CD14-positive monocyte (primary cell): ENCODE results near the gene SOAT2. TPM values are rescaled to one million over a fixed set of nuclear protein-coding genes. Genes with fewer than 3 reads are reported as not detected.

Experiments
- DNase-seq, 3 donors: peaks; one replicate each; pipeline ENCODE4 v3.0.0-alpha.2; 2011 to 2022
- H2AFZ ChIP-seq: 2 replicates; pipeline ENCODE4 v1.6.0; 2012; ENCODE audit warnings: mild to moderate bottlenecking, low read depth, low read length, inconsistent platforms; ENCODE audit not compliant: insufficient read depth, poor library complexity, severe bottlenecking
- H3K27ac ChIP-seq, 2 donors: 1 replicate in 1 of 2; 2 replicates in 1 of 2; pipeline ENCODE4 v1.5.1; 2012 to 2013; ENCODE audit warnings: low read length in 2 of 2, control low read depth in 1 of 2, inconsistent platforms in 1 of 2, low read depth in 1 of 2, mild to moderate bottlenecking in 1 of 2
- H3K27me3 ChIP-seq, 2 donors: one replicate each; pipeline versions ENCODE4 v1.6.0 to v1.6.1; 2011 to 2013; ENCODE audit warnings: low read length in 2 of 2; ENCODE audit not compliant: control insufficient read depth in 2 of 2, insufficient read depth in 2 of 2
- H3K36me3 ChIP-seq, 2 donors: replicated peaks in 1 of 2; 1 replicate in 1 of 2; 2 replicates in 1 of 2; pipeline versions ENCODE4 v1.5.1 to v1.6.1; 2012 to 2013; ENCODE audit warnings: low read length in 2 of 2, control low read depth in 1 of 2, inconsistent platforms in 1 of 2, mild to moderate bottlenecking in 1 of 2; ENCODE audit not compliant: insufficient read depth in 2 of 2, control insufficient read depth in 1 of 2
- H3K4me1 ChIP-seq, 2 donors: 1 replicate in 1 of 2; 2 replicates in 1 of 2; pipeline versions ENCODE4 v1.5.1 to v1.6.1; 2012 to 2013; ENCODE audit warnings: low read length in 2 of 2, control low read depth in 1 of 2, inconsistent platforms in 1 of 2, mild to moderate bottlenecking in 1 of 2, moderate library complexity in 1 of 2; ENCODE audit not compliant: insufficient read depth in 2 of 2, control insufficient read depth in 1 of 2
- H3K4me2 ChIP-seq: replicated peaks from 2 replicates; pipeline ENCODE3; 2012; ENCODE audit warnings: low read length, moderate library complexity, mild to moderate bottlenecking; ENCODE audit not compliant: poor library complexity, severe bottlenecking; ENCODE audit errors: extremely low read depth
- H3K4me3 ChIP-seq, 3 experiments: fragments of 200-600 bp in 1 of 3; sonication (generic) in 1 of 3; replicated peaks in 1 of 3; 1 replicate in 2 of 3; 2 replicates in 1 of 3; pipeline ENCODE4 v1.5.1; 2011 to 2013; ENCODE audit warnings: low read length in 3 of 3, mild to moderate bottlenecking in 3 of 3, control low read depth in 2 of 3, low read depth in 2 of 3, inconsistent platforms in 1 of 3, moderate library complexity in 1 of 3
- H3K79me2 ChIP-seq: 2 replicates; pipeline ENCODE4 v1.6.0; 2012; ENCODE audit warnings: mild to moderate bottlenecking, control low read depth, inconsistent platforms, low read length, moderate library complexity; ENCODE audit not compliant: insufficient read depth
- H3K9ac ChIP-seq: 2 replicates; pipeline ENCODE4 v1.6.0; 2017; ENCODE audit warnings: low read length, mild to moderate bottlenecking; ENCODE audit not compliant: insufficient read depth, poor library complexity, severe bottlenecking
- H3K9me3 ChIP-seq, 2 donors: replicated peaks in 1 of 2; 1 replicate in 1 of 2; 2 replicates in 1 of 2; pipeline versions ENCODE4 v1.5.1 to v1.6.1; 2012 to 2013; ENCODE audit warnings: low read length in 2 of 2, control low read depth in 1 of 2; ENCODE audit not compliant: control insufficient read depth in 1 of 2, insufficient read depth in 1 of 2
- H4K20me1 ChIP-seq: 2 replicates; pipeline ENCODE4 v1.6.0; 2012; ENCODE audit warnings: mild to moderate bottlenecking, low read length, control low read depth, moderate library complexity; ENCODE audit not compliant: insufficient read depth
- H3K27ac Mint-ChIP-seq, 7 donors: one replicate each; pipeline ENCODE4 v1.8.0; 2020; ENCODE audit warnings: mild to moderate bottlenecking in 7 of 7, mixed read lengths in 7 of 7, moderate library complexity in 6 of 7, inconsistent platforms in 2 of 7
- H3K27me3 Mint-ChIP-seq, 3 donors: one replicate each; pipeline ENCODE4 v1.8.0; 2021 to 2022; ENCODE audit warnings: low read depth in 3 of 3, mild to moderate bottlenecking in 3 of 3, mixed read lengths in 3 of 3, moderate library complexity in 3 of 3, inconsistent platforms in 1 of 3
- H3K36me3 Mint-ChIP-seq, 2 donors: one replicate each; pipeline ENCODE4 v1.8.0; 2020; ENCODE audit warnings: mixed read lengths in 2 of 2, inconsistent platforms in 1 of 2, mild to moderate bottlenecking in 1 of 2
- H3K4me1 Mint-ChIP-seq: one replicate; pipeline ENCODE4 v1.8.0; 2020; ENCODE audit warnings: mild to moderate bottlenecking, mixed read lengths
- H3K4me3 Mint-ChIP-seq, 2 donors: one replicate each; pipeline ENCODE4 v1.8.0; 2020; ENCODE audit warnings: mild to moderate bottlenecking in 2 of 2, mixed read lengths in 2 of 2, moderate library complexity in 1 of 2
- H3K9me3 Mint-ChIP-seq, 7 donors: one replicate each; pipeline ENCODE4 v1.8.0; 2020 to 2022; ENCODE audit warnings: mixed read lengths in 7 of 7, mild to moderate bottlenecking in 6 of 7, moderate library complexity in 6 of 7, inconsistent platforms in 2 of 7
- WGBS: methylation state at CpG from one replicate; pipeline ENCODE4 v1.1.5; 2013; ENCODE audit warnings: missing lambda C conversion rate; ENCODE audit not compliant: insufficient coverage; 5-methylcytosine and 5-hydroxymethylcytosine counted together
- intact Hi-C, 2 donors: fragments of 100-400 bp; cut with micrococcal nuclease; formaldehyde crosslinking; loops; one replicate each; pipeline versions ENCODE4 v1.15.0 to v1.15.1; 2023
- polyA plus RNA-seq, 3 donors: library from polyadenylated mRNA; depleted of rRNA in 1 of 3; unstranded in 2 of 3; stranded (reverse) in 1 of 3; fragments of 300-500 nt in 2 of 3; fragments of >200 nt in 1 of 3; fragmentation: Illumina TruSeq in 2 of 3; gene quantifications; 1 replicate in 2 of 3; 2 replicates in 1 of 3; pipeline ENCODE4 v1.2.3, GENCODE V29; 2012 to 2021
- TF ChIP-seq, protein P1 (sequence below): fragments of 200-600 bp; IDR thresholded peaks from one replicate; pipeline ENCODE4 v1.8.0; 2022; ENCODE audit warnings: antibody characterized with exemption, mild to moderate bottlenecking

The SOAT2 gene
- polyA plus RNA-seq, 3 donors = not detected

DNA sequence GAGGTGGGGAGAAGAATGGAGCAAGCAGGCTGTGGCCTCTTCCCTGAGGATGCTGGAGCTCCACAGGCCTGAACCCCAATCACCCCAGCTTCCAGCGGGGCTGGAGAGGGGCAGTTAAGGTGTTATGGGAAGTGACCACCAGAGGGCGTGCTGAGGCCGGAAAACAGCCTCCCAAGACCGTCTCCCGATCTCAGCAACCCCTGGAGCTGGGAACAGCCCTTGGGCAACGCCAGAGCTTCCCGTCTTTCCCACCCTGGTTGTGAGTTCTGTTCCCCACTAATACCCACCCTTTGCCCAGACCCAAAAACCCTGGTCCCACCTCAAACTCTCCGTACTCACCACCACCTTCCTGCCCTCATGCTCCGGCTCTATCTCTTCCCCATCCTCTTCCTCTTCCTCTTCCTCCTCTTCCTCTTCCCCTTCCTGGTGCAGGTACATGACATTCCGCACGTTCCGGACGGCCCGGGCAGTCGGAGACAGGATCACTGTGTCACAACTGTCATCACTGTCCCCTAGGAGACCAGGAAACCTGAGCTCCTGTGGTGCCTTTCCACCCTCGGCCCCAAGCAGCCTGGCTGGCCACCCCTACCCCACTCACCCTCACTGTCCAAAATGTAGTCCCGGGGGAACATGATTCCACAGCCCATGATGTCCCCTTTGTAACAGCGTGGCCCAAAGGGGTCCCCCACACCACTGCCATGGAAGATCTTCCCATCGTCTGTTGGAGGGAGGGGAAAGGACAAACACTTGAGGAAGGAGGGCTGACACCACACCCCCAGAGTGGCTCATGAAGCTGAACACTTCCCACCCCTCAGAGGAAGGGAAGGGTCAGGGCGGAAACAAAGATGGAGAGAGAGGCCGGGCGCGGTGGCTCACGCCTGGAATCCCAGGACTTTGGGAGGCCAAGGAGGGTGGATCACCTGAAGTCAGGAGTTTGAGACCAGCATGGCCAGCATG, 37.0 kb upstream of the SOAT2 start:
- Histone ChIP-seq H2AFZ (no peak overlapping the region), H3K27me3 (no peaks in the 10 kb centered on the region)
- 28% methylated on average over 11 of the region's 24 CpGs for WGBS

More for the DNA sequence above, 37.0 kb upstream of the SOAT2 start:
- Mint-ChIP-seq H3K36me3 (peaks cover 78 to 82% of the 10 kb centered on the region in 2 donors), H3K9me3 (peaks cover 0 to 1% (median 0%) of the 10 kb centered on the region in 7 donors), H3K4me1 (peaks cover 24% of the 10 kb centered on the region), H3K27ac (peak overlapping the region in 3 of 7 donors; percentile 23 to 66 (median 48)), H3K4me3 (peak overlapping the region in 1 of 2 donors; percentile 17), H3K27me3 (peaks cover 0 to 1% (median 1%) of the 10 kb centered on the region in 3 donors)
- no peak overlapping the region for H3K4me2 ChIP-seq
- DNase-seq = peak; percentile 54 to 72 (median 67)
- H3K27ac ChIP-seq = no peak overlapping the region
- no peaks in the 10 kb centered on the region for H3K9me3 ChIP-seq
- H3K4me1 ChIP-seq = peaks cover 4 to 15% of the 10 kb centered on the region in 2 donors
- peaks cover 57 to 74% of the 10 kb centered on the region in 2 donors for H3K36me3 ChIP-seq
- H3K9ac ChIP-seq = no peak overlapping the region
- intact Hi-C loops = loop anchor here (1.0 to 5.0 kb wide), 3 partner anchors 33 to 131 kb away; partner anchors contain the start of gene SOAT2 (in 1 of the 2)
- no peaks in the 10 kb centered on the region for H3K79me2 ChIP-seq
- H4K20me1 ChIP-seq = peaks cover 29% of the 10 kb centered on the region
- TF ChIP-seq, protein P1, sequence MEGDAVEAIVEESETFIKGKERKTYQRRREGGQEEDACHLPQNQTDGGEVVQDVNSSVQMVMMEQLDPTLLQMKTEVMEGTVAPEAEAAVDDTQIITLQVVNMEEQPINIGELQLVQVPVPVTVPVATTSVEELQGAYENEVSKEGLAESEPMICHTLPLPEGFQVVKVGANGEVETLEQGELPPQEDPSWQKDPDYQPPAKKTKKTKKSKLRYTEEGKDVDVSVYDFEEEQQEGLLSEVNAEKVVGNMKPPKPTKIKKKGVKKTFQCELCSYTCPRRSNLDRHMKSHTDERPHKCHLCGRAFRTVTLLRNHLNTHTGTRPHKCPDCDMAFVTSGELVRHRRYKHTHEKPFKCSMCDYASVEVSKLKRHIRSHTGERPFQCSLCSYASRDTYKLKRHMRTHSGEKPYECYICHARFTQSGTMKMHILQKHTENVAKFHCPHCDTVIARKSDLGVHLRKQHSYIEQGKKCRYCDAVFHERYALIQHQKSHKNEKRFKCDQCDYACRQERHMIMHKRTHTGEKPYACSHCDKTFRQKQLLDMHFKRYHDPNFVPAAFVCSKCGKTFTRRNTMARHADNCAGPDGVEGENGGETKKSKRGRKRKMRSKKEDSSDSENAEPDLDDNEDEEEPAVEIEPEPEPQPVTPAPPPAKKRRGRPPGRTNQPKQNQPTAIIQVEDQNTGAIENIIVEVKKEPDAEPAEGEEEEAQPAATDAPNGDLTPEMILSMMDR = peak; percentile 96
- no peak overlapping the region for H3K4me3 ChIP-seq
